D721Med (cell line): ENCODE results near the gene ALDH16A1.

ENCODE experiments used
- DNase-seq: peaks from one replicate; pipeline ENCODE4 v3.0.0; 2011; ENCODE audit warnings: low spot score; ENCODE audit not compliant: insufficient read length
- FAIRE-seq: peaks from 2 replicates; lab custom pipeline; 2011; peaks lifted over from hg19 to GRCh38; lab: Jason Lieb, UNC
- CTCF ChIP-seq: IDR thresholded peaks from 2 replicates; pipeline ENCODE4 v1.5.1; 2012; ENCODE audit warnings: mild to moderate bottlenecking, control low read depth; ENCODE audit not compliant: insufficient read depth; ENCODE audit errors: missing control alignments

The ALDH16A1 gene

GRCh38 chr19:49411681-49412326 lies 41.2 kb upstream of the ALDH16A1 start:
- FAIRE-seq (no peak), DNase-seq (no peak)
- TF ChIP-seq CTCF: no peak

GRCh38 chr19:49413348-49413747 lies 39.7 kb upstream of the ALDH16A1 start:
- DNase-seq (no peak), FAIRE-seq (no peak)
- TF ChIP-seq CTCF: no peak

GRCh38 chr19:49414256-49414655 lies 38.8 kb upstream of the ALDH16A1 start:
- FAIRE-seq (no peak), DNase-seq (no peak)
- no peak for TF ChIP-seq CTCF

GRCh38 chr19:49415102-49415809 lies 37.8 kb upstream of the ALDH16A1 start:
- DNase-seq: no peak
- TF ChIP-seq CTCF: no peak
- no peak for FAIRE-seq

- DNase-seq: no peak
- no peak for FAIRE-seq
- no peak for TF ChIP-seq CTCF
Observed at GRCh38 chr19:49415810-49416200, 37.2 kb upstream of the ALDH16A1 start.

GRCh38 chr19:49417088-49417487 lies 35.9 kb upstream of the ALDH16A1 start:
- DNase-seq: no peak
- no peak for TF ChIP-seq CTCF

GRCh38 chr19:49418511-49418910 lies 34.5 kb upstream of the ALDH16A1 start:
- DNase-seq (no peak), FAIRE-seq (no peak)
- TF ChIP-seq CTCF: no peak

More at GRCh38 chr19:49417088-49417487, 35.9 kb upstream of the ALDH16A1 start:
- no peak for FAIRE-seq
